Fibroblast of lung (primary cell): ENCODE data around the gene NHLH1. TPM values are rescaled to one million over a fixed set of nuclear protein-coding genes. Genes with fewer than 3 reads are reported as not detected.

Experiments
- DNase-seq, 2 donors: peaks; one replicate each; pipeline versions ENCODE4 v3.0.0 to v3.0.0-alpha.2; 2010; ENCODE audit warnings: low read depth in 2 of 2
- H2AFZ ChIP-seq: 2 replicates; pipeline ENCODE4 v1.5.1; 2012; ENCODE audit warnings: low read length, control low read depth, inconsistent platforms
- H3K27ac ChIP-seq: 2 replicates; pipeline ENCODE4 v1.5.1; 2011; ENCODE audit warnings: low read length, control low read depth; ENCODE audit not compliant: insufficient read depth
- H3K27me3 ChIP-seq: 2 replicates; pipeline ENCODE4 v1.5.1; 2011; ENCODE audit warnings: mild to moderate bottlenecking, low read length; ENCODE audit not compliant: control insufficient read depth, insufficient read depth
- H3K36me3 ChIP-seq: 2 replicates; pipeline ENCODE4 v1.5.1; 2011; ENCODE audit warnings: low read length; ENCODE audit not compliant: control insufficient read depth, insufficient read depth
- H3K4me1 ChIP-seq: 2 replicates; pipeline ENCODE4 v1.5.1; 2011; ENCODE audit warnings: low read length; ENCODE audit not compliant: control insufficient read depth, insufficient read depth; ENCODE audit errors: extremely low read depth
- H3K4me2 ChIP-seq: 2 replicates; pipeline ENCODE4 v1.5.1; 2011; ENCODE audit warnings: low read length, control low read depth; ENCODE audit not compliant: insufficient read depth; ENCODE audit errors: extremely low read depth
- H3K4me3 ChIP-seq, 4 experiments: fragments of 200-600 bp in 1 of 4; sonication (generic) in 1 of 4; replicated peaks in 1 of 4; 2 replicates each; pipeline ENCODE4 v1.5.1; 2011 to 2016; ENCODE audit warnings: low read length in 4 of 4, low read depth in 3 of 4, mild to moderate bottlenecking in 3 of 4, control low read depth in 2 of 4, inconsistent platforms in 1 of 4, mixed read lengths in 1 of 4; ENCODE audit not compliant: insufficient read depth in 1 of 4; ENCODE audit errors: control extremely low read depth in 1 of 4
- H3K79me2 ChIP-seq: 2 replicates; pipeline ENCODE4 v1.5.1; 2012; ENCODE audit warnings: mild to moderate bottlenecking, low read length, inconsistent platforms; ENCODE audit not compliant: control insufficient read depth, insufficient read depth
- H3K9ac ChIP-seq: 2 replicates; pipeline ENCODE4 v1.5.1; 2011; ENCODE audit warnings: mild to moderate bottlenecking, low read length, control low read depth; ENCODE audit not compliant: insufficient read depth
- H3K9me3 ChIP-seq: 2 replicates; pipeline ENCODE4 v1.5.1; 2012; ENCODE audit warnings: low read depth, low read length; ENCODE audit not compliant: control insufficient read depth, insufficient read depth
- H4K20me1 ChIP-seq: 2 replicates; pipeline ENCODE4 v1.5.1; 2011; ENCODE audit warnings: low read length; ENCODE audit not compliant: control insufficient read depth, insufficient read depth; ENCODE audit errors: extremely low read depth
- CTCF ChIP-seq, 2 donors: IDR thresholded peaks in 1 of 2; conservative IDR thresholded peaks in 1 of 2; 1 replicate in 1 of 2; 2 replicates in 1 of 2; pipeline ENCODE4 v1.5.1; 2011 to 2012; ENCODE audit warnings: low read length in 2 of 2, control low read depth in 1 of 2, inconsistent platforms in 1 of 2, low read depth in 1 of 2, mild to moderate bottlenecking in 1 of 2
- EZH2 ChIP-seq: IDR thresholded peaks from 2 replicates; pipeline ENCODE4 v1.5.1; 2012; ENCODE audit warnings: low read length, control low read depth, mild to moderate bottlenecking; ENCODE audit errors: missing control alignments
- polyA plus RNA-seq, 2 donors: library from polyadenylated mRNA; depleted of rRNA in 1 of 2; stranded (reverse) in 1 of 2; unstranded in 1 of 2; fragments of >200 nt; gene quantifications; 2 replicates each; pipeline ENCODE4 v1.2.1, GENCODE V29; 2011 to 2012; ENCODE audit warnings: missing spikeins in 1 of 2
- total RNA-seq: library from RNA; depleted of rRNA; stranded (reverse); fragments of >200 nt; gene quantifications from 2 replicates; pipeline ENCODE4 v1.2.1, GENCODE V29; 2014

The NHLH1 gene
- total and polyA plus RNA-seq, 2 donors (not counting 1 experiment from before 2014, with no cell fraction given), result 0.05 TPM; not detected in 1

GRCh38 chr1:160367516-160367900, 637 bp downstream of the NHLH1 start:
- DNase-seq, result no peak
- Histone ChIP-seq H3K9me3 (no peaks in the 10 kb centered on the region), H3K9ac (no peak overlapping the region), H4K20me1 (no peaks in the 10 kb centered on the region), H3K79me2 (no peaks in the 10 kb centered on the region), H3K36me3 (no peaks in the 10 kb centered on the region), H2AFZ (no peak overlapping the region), H3K4me3 (no peak overlapping the region), H3K4me1 (no peaks in the 10 kb centered on the region), H3K4me2 (no peak overlapping the region), H3K27me3 (no peaks in the 10 kb centered on the region), H3K27ac (no peak overlapping the region)
- TF ChIP-seq EZH2 (no peak), CTCF (conservative IDR thresholded peaks at IDR 0.05 in 1 of 2, IDR thresholded peaks at IDR 0.05 in 1 of 2; ENCODE audit: low read depth in 1 of 2, low read length in 2 of 2) (no peak)

GRCh38 chr1:160367934-160368923, 1.4 kb downstream of the NHLH1 start:
- no peak overlapping the region for H3K4me3 ChIP-seq
- H4K20me1 ChIP-seq, result no peaks in the 10 kb centered on the region
- H3K9me3 ChIP-seq, result no peaks in the 10 kb centered on the region
- no peaks in the 10 kb centered on the region for H3K27me3 ChIP-seq
- no peaks in the 10 kb centered on the region for H3K4me1 ChIP-seq
- no peak for TF ChIP-seq EZH2
- TF ChIP-seq CTCF (conservative IDR thresholded peaks at IDR 0.05 in 1 of 2, IDR thresholded peaks at IDR 0.05 in 1 of 2; ENCODE audit: low read depth in 1 of 2, low read length in 2 of 2), result no peak
- no peak overlapping the region for H2AFZ ChIP-seq
- H3K79me2 ChIP-seq, result no peaks in the 10 kb centered on the region
- H3K4me2 ChIP-seq, result no peak overlapping the region
- H3K36me3 ChIP-seq, result no peaks in the 10 kb centered on the region
- H3K9ac ChIP-seq, result no peak overlapping the region
- no peak for DNase-seq
- no peak overlapping the region for H3K27ac ChIP-seq

GRCh38 chr1:160369087-160369486, 2.2 kb downstream of the NHLH1 start:
- no peak overlapping the region for H3K4me2 ChIP-seq
- DNase-seq, result no peak
- H3K9me3 ChIP-seq, result no peaks in the 10 kb centered on the region
- no peak overlapping the region for H3K27ac ChIP-seq
- no peaks in the 10 kb centered on the region for H3K27me3 ChIP-seq
- H3K4me3 ChIP-seq, result no peak overlapping the region
- H3K4me1 ChIP-seq, result no peaks in the 10 kb centered on the region
- H2AFZ ChIP-seq, result no peak overlapping the region
- H3K36me3 ChIP-seq, result no peaks in the 10 kb centered on the region
- TF ChIP-seq CTCF (conservative IDR thresholded peaks at IDR 0.05 in 1 of 2, IDR thresholded peaks at IDR 0.05 in 1 of 2; ENCODE audit: low read depth in 1 of 2, low read length in 2 of 2) (no peak), EZH2 (no peak)
- no peak overlapping the region for H3K9ac ChIP-seq
- no peaks in the 10 kb centered on the region for H4K20me1 ChIP-seq
- no peaks in the 10 kb centered on the region for H3K79me2 ChIP-seq
